Neural crest cell (in vitro differentiated cells): ENCODE results near the gene SMCO3. TPM values are rescaled to one million over a fixed set of nuclear protein-coding genes. Genes with fewer than 3 reads are reported as not detected.

Source experiments
- DNase-seq: peaks from one replicate; pipeline ENCODE4 v3.0.0; 2021; ENCODE audit warnings: low read depth, mixed read lengths, low spot score
- H3K27ac Mint-ChIP-seq: one replicate; pipeline ENCODE4 v1.8.0; 2021; ENCODE audit warnings: mild to moderate bottlenecking, mixed read lengths; ENCODE audit not compliant: unreplicated experiment
- H3K27me3 Mint-ChIP-seq: 2 replicates; pipeline ENCODE4 v1.8.0; 2021; ENCODE audit warnings: low read depth, mild to moderate bottlenecking, mixed read lengths
- H3K36me3 Mint-ChIP-seq: 2 replicates; pipeline ENCODE4 v1.8.0; 2021; ENCODE audit warnings: low read depth, mild to moderate bottlenecking, mixed read lengths
- H3K4me1 Mint-ChIP-seq: 2 replicates; pipeline ENCODE4 v1.8.0; 2021; ENCODE audit warnings: mixed read lengths
- H3K4me3 Mint-ChIP-seq: one replicate; pipeline ENCODE4 v1.8.0; 2021; ENCODE audit warnings: mild to moderate bottlenecking, mixed read lengths
- H3K9me3 Mint-ChIP-seq: 2 replicates; pipeline ENCODE4 v1.8.0; 2021; ENCODE audit warnings: mixed read lengths
- CTCF ChIP-seq: fragments of 200-600 bp; sonication (generic); conservative IDR thresholded peaks from 2 replicates; pipeline ENCODE4 v1.5.0; 2021; ENCODE audit warnings: antibody characterized with exemption, mild to moderate bottlenecking
- total RNA-seq: library from RNA; stranded (reverse); gene quantifications from 2 replicates; pipeline ENCODE4 v1.2.1, GENCODE V29; 2021

The SMCO3 gene
- total RNA-seq, 1 donor from 2014 or later, result not detected

- H3K36me3 Mint-ChIP-seq, result peaks cover 4% of the 10 kb centered on the region
- no peak overlapping the region for H3K27ac Mint-ChIP-seq
- no peak for TF ChIP-seq CTCF
- no peak for DNase-seq
- no peak overlapping the region for H3K4me3 Mint-ChIP-seq
- H3K27me3 Mint-ChIP-seq, result no peaks in the 10 kb centered on the region
- H3K4me1 Mint-ChIP-seq, result peaks cover 16% of the 10 kb centered on the region
- no peaks in the 10 kb centered on the region for H3K9me3 Mint-ChIP-seq
These were observed 32.4 kb downstream of the SMCO3 start for GRCh38 chr12:14781563-14781962.

GRCh38 chr12:14780859-14781258, 33.1 kb downstream of the SMCO3 start:
- DNase-seq, result no peak
- Mint-ChIP-seq H3K4me1 (peaks cover 23% of the 10 kb centered on the region), H3K27me3 (no peaks in the 10 kb centered on the region), H3K36me3 (peaks cover 4% of the 10 kb centered on the region), H3K27ac (no peak overlapping the region), H3K9me3 (no peaks in the 10 kb centered on the region), H3K4me3 (no peak overlapping the region)
- TF ChIP-seq CTCF, result no peak

GRCh38 chr12:14779834-14780233, 34.1 kb downstream of the SMCO3 start:
- Mint-ChIP-seq H3K9me3 (no peaks in the 10 kb centered on the region), H3K4me3 (no peak overlapping the region), H3K27ac (no peak overlapping the region), H3K4me1 (peaks cover 34% of the 10 kb centered on the region), H3K36me3 (peaks cover 4% of the 10 kb centered on the region), H3K27me3 (no peaks in the 10 kb centered on the region)
- no peak for DNase-seq
- no peak for TF ChIP-seq CTCF

- TF ChIP-seq CTCF, result no peak
- no peak for DNase-seq
- Mint-ChIP-seq H3K9me3 (no peaks in the 10 kb centered on the region), H3K36me3 (no peaks in the 10 kb centered on the region), H3K27ac (no peak overlapping the region), H3K4me3 (peak overlapping the region; percentile 76), H3K4me1 (peaks cover 45% of the 10 kb centered on the region), H3K27me3 (peaks cover 7% of the 10 kb centered on the region)
These were observed 36.7 kb downstream of the SMCO3 start for GRCh38 chr12:14777271-14777670.

- Mint-ChIP-seq H3K4me1 (peaks cover 53% of the 10 kb centered on the region), H3K36me3 (no peaks in the 10 kb centered on the region), H3K4me3 (peak overlapping the region; percentile 98), H3K27ac (no peak overlapping the region), H3K27me3 (peaks cover 7% of the 10 kb centered on the region), H3K9me3 (no peaks in the 10 kb centered on the region)
- TF ChIP-seq CTCF, result peak; percentile 49
- no peak for DNase-seq
These were observed 37.6 kb downstream of the SMCO3 start for GRCh38 chr12:14776236-14776961.
